Muscle of arm (tissue), 12 donors: ENCODE measurements around the gene FBXW5. TPM values are rescaled to one million over a fixed set of nuclear protein-coding genes. Genes with fewer than 3 reads are reported as not detected.

Experiments
- DNase-seq: peaks from one replicate; pipeline ENCODE4 v3.0.0-alpha.2; 2013
- polyA plus RNA-seq, 12 donors: library from polyadenylated mRNA; unstranded; fragments of 120-200 nt; gene quantifications; one replicate each; pipeline ENCODE4 v1.2.1, GENCODE V29; 2013; ENCODE audit not compliant: insufficient read length in 12 of 12

Gene FBXW5
- polyA plus RNA-seq, 12 donors: 26.2 to 46.7 (median 30.6) TPM; not detected in 1

DNA sequence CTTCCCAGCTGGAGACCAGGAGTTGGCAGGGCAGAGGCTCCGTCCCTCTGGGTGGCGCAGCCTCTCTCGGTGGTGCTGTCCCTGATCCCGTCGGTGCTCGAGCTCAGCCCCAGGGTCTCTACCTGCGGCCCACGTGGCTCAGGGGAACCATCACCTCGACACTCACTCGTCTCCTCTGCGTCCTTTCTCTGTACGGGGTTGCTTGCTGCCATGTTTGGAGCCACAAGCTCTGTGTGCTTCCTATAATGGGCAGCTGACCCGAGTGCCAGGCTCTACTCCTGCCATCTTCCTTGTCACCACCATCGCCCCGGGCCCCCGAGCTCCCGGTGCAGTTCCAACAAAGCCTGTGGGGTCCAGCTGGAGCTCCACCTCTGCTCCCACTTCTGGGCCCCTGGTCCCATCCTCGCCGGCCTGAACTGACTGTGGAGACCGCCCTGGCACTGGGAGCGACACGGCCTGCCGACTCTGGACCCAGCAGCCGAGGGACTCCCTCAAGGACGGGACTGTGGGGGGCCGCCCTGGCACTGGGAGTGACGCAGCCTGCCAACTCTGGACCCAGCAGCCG, 5.0 kb downstream of the FBXW5 start:
- no peak for DNase-seq

DNA sequence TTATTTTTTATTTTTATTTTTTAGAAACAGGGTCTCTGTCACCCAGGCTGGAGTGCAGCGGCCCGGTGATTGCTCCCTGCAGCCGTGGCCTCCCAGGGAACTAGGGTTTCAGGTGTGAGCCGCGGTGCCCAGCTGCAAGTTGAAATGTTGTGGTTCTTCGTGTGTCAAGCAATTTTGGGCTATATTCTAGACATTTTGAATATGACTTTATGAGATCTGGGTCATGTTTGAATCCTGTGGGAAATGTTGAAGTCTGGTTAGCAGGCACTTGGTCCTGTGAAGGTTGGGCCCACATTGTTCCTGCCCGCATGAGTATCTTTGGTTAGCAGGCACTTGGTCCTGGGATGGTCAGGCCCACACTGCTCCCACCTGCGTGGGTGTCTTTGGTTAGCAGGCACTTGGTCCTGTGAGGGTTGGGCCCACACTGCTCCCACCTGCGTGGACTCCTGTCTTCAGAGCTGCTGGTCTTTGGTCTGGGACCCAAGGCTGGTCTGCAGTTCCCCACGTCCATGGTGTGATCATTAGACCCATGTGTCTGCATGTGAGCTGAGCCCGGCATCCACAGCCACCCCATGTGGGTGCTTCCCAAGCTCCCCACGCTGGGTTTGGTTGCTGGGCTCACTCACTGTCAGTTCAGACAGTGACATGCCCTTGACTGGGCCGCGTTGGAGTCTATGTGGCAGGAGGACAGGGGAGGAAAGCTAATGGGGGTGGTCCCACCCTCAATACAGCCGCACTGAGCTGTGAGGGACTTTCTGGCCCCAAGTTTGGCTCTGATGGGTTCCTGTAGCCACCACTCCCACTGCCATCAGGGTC, 7.1 kb downstream of the FBXW5 start:
- DNase-seq: no peak

DNA sequence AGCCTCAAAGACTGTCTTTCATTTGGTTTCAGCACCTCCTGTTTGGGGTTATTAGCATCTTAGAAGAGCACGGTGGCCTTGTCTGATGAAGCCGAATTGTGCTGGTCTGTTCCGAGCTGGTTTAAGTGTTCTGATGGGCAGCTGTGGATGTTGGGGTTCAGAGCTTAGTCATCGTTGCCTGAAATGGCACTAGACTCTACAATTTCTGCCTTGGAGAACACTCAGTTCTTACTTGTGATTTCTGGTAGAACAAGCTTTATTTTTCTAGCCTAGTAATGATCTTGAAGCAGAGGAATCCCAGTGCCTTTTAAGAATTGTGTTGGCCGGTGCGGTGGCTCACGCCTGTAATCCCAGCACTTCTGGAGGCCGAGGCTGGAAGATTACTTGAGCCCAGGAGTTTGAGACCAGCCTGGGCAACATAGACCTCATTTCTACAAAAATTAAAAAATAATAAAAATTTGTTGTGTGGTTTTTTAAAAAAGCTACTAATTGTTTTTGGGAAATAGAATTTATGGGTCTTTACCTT, 7.8 kb downstream of the FBXW5 start:
- DNase-seq: no peak

DNA sequence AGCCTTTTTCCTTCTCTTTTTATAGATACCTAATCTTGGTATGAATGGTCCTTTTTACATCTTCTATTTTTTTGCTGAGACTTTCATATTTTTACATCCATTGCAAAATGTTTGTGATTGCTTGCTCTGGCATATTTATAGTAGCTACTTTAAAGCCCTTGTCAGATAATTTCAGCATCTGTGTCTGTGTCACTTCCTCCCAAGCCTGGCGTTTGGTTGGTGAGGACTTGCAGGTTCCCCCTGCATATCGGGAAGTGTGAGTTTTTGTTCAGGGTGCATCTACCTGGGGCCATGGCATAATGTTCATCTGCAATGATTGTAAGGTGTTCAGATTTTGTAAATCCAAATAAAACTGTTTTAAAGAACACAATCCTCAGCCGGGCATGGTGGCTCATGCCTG, 8.9 kb downstream of the FBXW5 start:
- DNase-seq: no peak

DNA sequence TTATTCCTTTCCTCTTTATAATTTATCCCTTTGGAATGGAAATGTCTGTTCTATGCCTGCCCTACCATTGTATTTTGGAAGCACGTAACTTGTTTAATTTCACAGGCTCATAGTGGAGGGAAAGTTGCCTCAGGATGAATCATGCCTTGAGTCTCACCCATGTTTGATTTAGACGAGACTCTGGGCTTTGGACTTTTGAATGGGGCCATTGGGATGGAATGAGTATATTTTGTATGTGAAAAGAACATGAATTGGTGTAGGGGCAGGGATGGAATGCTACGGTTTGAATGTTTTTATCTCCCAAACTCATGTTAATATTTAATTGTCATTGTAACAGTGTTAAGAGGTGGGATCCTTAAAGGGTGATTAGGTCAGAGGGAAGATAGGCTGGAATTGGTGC, 10.3 kb downstream of the FBXW5 start:
- DNase-seq: no peak

DNA sequence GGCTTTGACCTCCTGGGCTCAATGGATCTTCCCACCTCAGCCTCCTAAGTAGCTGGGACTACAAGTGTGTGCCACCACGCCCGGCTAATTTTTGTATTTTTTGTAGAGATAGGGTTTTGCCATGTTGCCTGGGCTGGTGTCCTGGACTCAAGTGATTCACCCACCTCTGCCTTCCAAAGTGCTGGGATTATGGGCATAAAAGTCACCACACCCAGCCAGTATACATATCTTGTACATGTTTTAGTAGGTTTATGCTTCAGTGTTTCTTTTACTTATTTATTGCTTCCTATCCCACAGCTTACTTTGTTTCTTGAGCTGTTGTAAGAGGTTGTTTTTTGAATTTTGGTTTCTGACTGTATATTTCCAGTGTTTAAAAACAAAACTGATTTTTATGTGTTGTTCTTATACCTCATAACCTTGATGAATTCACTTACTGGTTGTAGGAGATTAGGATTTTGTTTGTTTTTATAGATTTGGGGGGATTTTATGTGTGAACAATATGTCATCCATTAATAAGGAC, 12.9 kb downstream of the FBXW5 start:
- no peak for DNase-seq

DNA sequence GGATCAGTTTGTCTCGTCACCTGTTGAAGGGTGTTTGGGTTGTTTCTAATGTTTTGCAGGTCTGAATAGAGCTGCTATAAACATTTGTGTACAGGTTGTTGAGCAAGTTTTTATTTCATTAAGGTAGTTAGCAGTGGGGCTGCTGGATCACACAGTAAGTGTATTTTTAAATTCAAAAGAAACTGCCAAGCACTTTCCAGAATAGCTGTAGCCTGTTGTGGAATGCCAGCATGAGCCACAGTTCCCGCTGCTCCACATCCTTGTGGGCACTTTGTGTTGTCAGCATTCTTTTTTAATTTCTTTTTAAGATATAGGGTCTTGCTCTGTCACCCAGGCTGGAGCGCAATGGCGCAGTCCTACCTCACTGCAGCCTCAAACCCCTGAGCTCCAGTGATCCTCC, 14.5 kb downstream of the FBXW5 start:
- no peak for DNase-seq

DNA sequence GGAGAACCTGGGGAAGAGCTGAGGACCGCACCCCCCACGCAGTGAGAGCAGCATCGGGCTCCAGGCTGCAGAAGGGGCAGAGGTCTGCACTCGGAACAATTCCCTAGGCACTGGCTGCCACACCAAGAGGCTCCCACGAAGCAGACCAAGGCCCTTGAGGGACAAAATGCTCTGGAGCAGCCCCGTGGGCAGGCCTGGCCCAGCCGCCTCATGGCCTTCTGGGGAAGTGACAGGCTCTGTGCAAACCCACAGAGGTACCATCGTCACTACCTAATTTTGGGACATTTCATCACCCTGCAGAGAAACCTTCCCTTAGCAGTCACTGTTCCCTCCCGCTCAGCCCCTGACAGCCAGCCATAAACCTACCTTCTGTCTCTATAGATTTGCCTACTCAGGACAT, 15.9 kb downstream of the FBXW5 start:
- no peak for DNase-seq

DNA sequence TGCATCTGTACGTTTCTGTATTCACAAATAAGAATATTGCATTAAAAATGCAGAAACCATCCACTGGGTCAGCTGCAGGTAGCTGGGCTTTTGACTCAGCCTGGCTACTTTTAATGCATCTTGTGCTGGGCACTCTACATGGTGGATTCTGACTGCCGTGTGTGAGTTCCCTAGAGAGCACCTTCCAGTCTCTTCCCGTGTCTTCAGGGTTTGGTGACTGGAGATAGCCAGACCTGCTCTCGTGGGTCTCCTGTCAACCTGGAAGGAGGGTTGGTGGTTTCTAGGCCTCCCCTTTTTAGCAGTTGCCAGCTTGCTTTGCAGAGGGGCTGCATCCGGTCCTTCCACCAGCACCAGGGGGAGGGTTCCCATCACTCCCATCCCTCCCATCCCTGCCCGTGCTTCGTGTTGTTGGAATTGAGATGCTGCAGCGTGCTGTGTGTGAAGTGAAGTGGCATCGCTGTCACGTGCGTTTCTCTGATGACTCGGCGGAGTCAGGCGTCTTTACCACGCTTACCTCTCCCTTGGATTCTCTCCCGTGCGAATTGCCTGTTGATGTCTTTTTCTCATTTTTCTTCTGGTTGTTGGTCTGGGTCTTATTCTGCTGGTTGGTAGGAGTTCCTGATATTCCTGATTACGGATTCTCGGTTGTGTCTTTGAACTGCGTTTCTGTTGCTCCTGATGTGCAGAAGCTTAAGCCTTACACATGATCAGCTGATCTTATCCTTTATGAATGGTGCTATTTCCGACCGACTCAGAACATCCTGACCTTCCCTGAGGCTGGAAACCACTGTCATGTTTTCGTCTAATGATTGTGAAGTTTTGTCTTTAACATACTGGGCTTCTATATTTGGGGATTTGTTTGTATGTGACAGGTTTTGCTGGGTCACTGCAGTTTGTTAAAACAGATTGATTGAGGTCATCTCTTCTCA, 16.9 kb downstream of the FBXW5 start:
- no peak for DNase-seq

DNA sequence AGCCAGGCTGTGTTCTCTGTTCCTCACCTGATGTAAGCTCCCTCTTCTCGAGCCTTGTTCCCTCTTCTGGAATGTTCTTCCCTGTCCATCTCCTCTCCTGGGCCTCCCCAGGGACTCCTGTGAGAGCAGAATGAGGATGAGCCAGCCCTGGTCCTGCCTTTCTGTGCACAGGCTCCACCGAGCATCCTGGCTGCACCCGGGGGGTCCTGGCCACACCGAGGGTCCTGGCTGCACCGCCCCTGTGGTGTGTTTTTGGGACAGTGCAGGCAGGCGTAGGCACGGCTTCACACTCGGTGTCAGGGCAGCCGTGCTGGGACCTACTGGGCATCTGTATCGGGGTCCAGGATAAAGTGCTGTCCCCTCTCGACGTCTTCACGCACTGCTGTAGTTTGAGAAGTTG, 17.8 kb downstream of the FBXW5 start:
- no peak for DNase-seq

DNA sequence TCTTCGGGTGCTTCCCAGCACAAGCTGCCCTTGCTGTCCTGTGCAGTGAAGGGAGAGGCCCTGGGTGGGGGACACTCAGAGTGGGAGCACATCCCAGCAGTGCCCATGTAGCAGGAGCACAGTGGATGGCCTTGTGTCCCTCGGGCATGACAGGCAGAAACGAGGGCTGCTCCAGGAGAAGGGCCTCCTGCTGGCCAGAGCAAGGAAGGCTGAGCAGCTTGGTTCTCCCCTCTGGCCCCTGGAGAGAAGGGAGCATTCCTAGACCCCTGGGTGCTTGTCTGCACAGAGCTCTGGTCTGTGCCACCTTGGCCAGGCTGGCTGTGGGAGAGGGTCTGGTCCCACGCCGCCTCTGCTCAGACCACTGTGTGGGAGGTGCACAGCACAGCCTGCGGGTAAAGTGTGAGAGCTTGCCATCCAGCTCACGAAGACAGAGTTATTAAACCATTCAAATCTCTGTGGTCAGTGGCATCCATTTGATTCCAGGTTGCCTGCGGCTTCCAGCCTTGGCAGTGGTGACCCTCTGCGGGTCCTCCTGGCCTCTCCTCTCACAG, 18.3 kb downstream of the FBXW5 start:
- DNase-seq: no peak

DNA sequence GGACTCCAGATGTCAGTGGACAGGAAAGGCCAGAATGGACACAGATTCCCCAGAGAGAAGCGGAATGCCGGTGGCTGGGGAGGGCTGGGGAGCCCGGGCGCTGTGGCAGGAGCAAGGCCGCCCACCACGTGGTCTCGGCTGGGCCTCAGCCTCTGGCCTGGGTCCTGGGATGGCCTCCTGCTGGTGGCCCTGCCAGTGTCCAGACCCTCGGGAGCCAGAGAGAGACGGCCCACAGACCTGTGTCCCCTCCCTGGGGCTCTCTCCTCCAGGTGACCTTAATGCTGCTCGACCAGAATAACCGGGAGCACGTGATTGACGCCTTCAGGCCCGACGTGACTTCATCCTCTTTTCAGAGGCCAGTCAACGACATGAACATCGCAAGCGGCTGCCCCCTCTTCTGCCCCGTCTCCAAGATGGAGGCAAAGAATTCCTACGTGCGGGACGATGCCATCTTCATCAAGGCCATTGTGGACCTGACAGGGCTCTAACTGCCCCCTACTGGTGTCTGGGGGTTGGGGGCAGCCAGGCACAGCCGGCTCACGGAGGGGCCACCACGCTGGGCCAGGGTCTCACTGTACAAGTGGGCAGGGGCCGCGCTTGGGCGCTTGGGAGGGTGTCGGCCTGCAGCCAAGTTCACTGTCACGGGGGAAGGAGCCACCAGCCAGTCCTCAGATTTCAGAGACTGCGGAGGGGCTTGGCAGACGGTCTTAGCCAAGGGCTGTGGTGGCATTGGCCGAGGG, 19.0 kb downstream of the FBXW5 start:
- DNase-seq: no peak

DNA sequence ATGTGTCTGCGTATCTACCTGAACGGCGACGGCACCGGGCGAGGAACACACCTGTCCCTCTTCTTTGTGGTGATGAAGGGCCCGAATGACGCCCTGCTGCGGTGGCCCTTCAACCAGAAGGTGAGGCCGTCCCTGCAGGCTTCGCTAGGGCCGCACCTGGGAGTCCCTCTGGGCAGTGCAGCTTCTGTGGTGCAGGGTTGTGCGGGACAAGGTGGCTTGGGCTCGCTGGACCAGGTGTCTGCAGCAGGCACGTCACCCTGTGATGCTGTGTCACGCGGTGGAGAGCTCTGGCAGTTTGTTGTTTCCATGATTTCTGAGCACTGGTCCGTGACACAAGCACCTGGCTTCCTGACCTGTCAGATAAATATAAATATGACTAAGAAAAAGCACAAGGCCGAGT, 20.7 kb downstream of the FBXW5 start:
- no peak for DNase-seq

DNA sequence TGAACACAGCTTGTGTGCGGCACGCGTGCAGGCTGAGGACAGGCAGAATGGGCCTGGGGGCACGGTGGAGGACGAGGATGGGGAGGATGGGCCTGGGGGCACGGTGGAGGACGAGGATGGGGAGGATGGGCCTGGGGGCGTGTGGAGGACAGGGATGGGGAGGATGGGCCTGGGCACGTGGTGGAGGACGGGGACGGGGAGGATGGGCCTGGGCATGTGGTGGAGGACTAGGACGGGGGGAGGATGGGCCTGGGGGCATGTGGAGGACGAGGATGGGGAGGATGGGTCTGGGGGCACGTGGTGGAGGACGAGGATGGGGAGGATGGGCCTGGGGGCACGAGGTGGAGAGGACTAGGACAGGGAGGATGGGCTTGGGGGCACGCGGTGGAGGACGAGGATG, 22.0 kb downstream of the FBXW5 start:
- no peak for DNase-seq

DNA sequence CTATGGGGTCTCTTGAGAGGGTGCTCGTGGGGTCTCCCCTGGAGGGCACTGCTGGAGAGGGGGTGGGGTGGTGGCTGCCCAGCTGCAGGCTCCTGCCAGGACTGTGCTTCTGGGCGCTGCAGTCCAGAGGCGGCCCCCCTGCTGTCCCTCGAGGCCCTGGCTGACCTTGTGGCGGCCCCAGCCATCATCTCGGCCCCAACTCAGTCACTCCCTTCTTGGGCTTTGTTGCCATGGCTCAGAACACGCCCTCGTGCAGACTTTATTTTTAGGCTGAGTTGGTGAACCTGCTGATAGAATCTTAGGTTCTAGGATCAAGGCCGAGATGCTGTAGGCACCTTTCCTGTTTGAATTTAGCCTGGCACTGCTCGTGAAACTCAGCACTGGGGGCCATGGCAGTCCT, 22.8 kb downstream of the FBXW5 start:
- no peak for DNase-seq

DNA sequence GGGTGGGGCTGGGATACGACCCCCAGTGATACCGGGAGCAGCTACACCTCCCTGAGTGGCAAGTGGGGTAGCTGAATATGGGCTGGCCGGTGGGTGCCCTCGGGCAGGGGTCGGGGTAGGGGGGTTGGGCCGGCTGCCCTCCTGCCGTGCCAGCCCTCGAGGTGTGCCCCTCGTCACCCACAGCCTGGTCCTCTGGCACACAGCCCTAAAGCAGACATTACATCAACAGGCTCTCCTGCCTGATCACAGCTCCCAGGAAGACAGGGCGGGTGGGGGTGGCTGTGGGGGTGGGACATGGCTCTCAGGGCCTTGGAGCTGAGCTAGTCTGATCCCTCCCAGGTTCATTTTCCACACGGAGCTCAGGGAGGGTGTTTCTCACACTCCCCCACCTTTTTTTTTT, 23.2 kb downstream of the FBXW5 start:
- DNase-seq: no peak

DNA sequence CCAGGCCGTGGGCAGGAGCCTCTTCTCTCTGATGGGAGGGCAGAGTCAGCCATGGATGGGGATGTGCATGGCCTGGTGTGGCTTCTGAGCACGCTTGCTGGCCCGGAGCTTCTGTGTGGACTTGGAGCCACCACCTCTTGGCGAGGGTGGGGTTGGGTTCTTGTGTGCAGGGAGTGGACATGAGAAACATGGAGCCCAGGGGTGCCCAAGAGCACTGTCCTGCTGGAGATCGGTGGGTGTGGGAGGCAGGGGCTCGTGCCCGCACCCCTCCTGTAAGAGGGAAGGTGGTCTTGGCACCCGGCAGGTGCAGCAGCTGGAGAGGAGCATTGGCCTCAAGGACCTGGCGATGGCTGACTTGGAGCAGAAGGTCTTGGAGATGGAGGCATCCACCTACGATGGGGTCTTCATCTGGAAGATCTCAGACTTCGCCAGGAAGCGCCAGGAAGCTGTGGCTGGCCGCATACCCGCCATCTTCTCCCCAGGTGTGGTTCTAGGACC, 23.8 kb downstream of the FBXW5 start:
- no peak for DNase-seq

DNA sequence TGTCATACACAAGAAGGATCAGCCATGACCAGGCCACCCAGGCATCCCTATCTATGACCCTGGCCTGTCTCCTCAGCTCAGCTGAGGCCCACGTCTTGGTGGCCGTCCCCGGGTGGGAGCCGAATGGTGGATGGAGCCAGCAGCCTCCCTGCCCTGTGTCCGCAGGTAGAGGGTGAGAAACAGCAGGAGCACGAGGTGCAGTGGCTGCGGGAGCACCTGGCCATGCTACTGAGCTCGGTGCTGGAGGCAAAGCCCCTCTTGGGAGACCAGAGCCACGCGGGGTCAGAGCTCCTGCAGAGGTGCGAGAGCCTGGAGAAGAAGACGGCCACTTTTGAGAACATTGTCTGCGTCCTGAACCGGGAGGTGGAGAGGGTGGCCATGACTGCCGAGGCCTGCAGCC, 24.5 kb downstream of the FBXW5 start:
- no peak for DNase-seq

DNA sequence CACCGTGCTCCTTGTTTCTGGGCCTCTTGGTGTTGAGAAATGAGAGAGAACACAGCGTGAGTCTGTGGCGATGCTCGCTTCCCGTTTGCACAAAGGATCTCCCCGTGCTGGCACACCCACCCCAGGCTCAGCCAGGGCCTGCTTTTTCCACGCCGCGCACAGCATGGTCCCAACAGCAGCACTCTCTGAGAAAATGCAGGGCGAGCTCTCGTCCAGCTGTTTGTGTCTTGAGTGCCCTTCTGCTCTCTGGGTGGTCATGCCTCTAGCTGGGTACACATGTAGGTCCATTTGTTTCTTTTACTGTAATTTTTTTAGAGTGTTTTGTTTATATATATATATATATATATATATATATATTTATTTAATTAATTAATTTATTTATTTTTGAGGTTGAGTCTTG, 26.6 kb downstream of the FBXW5 start:
- DNase-seq: no peak

DNA sequence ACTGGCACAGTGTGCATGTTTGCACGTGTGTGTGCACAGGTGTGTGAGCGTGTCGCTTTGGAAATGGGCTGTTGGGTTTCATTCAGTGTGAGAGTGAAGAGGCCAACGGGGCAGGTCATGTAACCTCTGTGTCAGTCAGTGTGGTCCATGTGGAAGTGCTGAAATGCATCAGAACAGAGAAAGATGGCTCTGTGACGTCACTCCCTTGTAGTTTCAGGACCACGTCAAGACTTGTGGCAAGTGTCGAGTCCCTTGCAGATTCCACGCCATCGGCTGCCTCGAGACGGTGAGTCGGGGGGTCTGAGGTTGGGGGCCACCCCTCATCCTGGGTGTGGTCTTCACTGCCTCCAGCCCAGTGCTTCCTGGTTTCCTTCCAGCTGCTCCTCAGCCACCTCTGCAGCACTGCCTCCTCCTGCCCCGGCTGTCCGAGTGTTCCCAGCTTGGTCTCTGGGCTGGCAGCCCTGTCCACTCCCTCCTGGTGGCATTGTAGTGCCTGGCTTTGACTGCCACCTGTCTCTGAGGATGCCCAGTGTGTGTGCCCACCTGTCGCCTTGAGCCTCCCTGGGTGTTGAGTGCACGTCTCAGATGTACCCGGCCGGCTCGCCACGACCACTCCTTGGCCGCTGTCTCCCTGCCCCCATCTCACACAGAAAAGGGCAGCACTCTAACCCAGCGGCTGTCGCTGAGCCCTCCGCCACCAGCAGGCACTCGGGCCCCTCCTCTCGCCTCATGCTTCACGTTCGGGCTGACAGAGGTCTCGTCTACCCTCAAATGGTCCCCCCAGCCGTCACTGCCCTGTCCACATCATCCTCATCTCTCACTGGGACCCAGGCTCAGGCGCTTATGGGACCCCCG, 28.0 kb downstream of the FBXW5 start:
- DNase-seq: no peak
